B cell (primary cell): ENCODE data around the gene SRGAP1. TPM values are rescaled to one million over a fixed set of nuclear protein-coding genes. Genes with fewer than 3 reads are reported as not detected.

Experiments used
- ATAC-seq: fragments of 200-7000 bp; cut with Tn5 transposase; one replicate; pipeline ENCODE4 v1.10.0; 2021; ENCODE audit warnings: low read depth, mild to moderate bottlenecking, moderate number of reproducible peaks, moderate library complexity
- CTCF ChIA-PET: fragments of 350-600 bp; sonication (Branson Sonifier 250); formaldehyde crosslinking; loops from one replicate; lab custom pipeline; 2021; ENCODE audit warnings: antibody characterized with exemption, inconsistent platforms; lab: Charles Lee
- POLR2A ChIA-PET: fragments of 350-600 bp; sonication (Branson Sonifier 250); formaldehyde crosslinking; loops from one replicate; lab custom pipeline; 2021; ENCODE audit warnings: antibody characterized with exemption; lab: Charles Lee
- DNase-seq: peaks from one replicate; pipeline ENCODE4 v3.0.0; 2013
- H2AFZ ChIP-seq: 2 replicates; pipeline ENCODE4 v1.6.1; 2012; ENCODE audit warnings: mild to moderate bottlenecking, low read depth, low read length; ENCODE audit not compliant: insufficient read depth, poor library complexity, severe bottlenecking
- H3K27ac ChIP-seq, 2 donors: 1 replicate in 1 of 2; 2 replicates in 1 of 2; pipeline ENCODE4 v1.5.1; 2012 to 2013; ENCODE audit warnings: low read length in 2 of 2, mild to moderate bottlenecking in 2 of 2, moderate library complexity in 1 of 2
- H3K27me3 ChIP-seq, 4 experiments: fragments of 200-600 bp in 1 of 4; sonication (generic) in 1 of 4; replicated peaks in 1 of 4; 1 replicate in 2 of 4; 2 replicates in 2 of 4; pipeline versions ENCODE4 v1.6.1 to v1.7.0; 2013 to 2016; ENCODE audit warnings: low read length in 3 of 4, mild to moderate bottlenecking in 2 of 4, mixed read lengths in 1 of 4, moderate library complexity in 1 of 4; ENCODE audit not compliant: insufficient read depth in 4 of 4, control insufficient read depth in 3 of 4; ENCODE audit errors: control extremely low read depth in 1 of 4
- H3K36me3 ChIP-seq, 2 experiments: replicated peaks in 1 of 2; 1 replicate in 1 of 2; 2 replicates in 1 of 2; pipeline versions ENCODE4 v1.6.1 to v1.7.1; 2013; ENCODE audit warnings: low read length in 1 of 2; ENCODE audit not compliant: insufficient read depth in 2 of 2, control insufficient read depth in 1 of 2; ENCODE audit errors: control extremely low read depth in 1 of 2, extremely low read depth in 1 of 2
- H3K4me1 ChIP-seq, 2 donors: fragments of 200-600 bp in 1 of 2; sonication (generic) in 1 of 2; 1 replicate in 1 of 2; 2 replicates in 1 of 2; pipeline versions ENCODE4 v1.5.1 to v1.6.1; 2013 to 2017; ENCODE audit warnings: low read length in 2 of 2; ENCODE audit not compliant: control insufficient read depth in 2 of 2, insufficient read depth in 2 of 2
- H3K4me2 ChIP-seq: replicated peaks from 2 replicates; pipeline ENCODE3; 2012; ENCODE audit warnings: mild to moderate bottlenecking, low read depth, low read length; ENCODE audit not compliant: poor library complexity, severe bottlenecking
- H3K4me3 ChIP-seq, 5 experiments: fragments of 200-600 bp in 1 of 5; sonication (generic) in 1 of 5; 1 replicate in 3 of 5; 2 replicates in 2 of 5; pipeline versions ENCODE4 v1.5.1 to v1.7.0; 2011 to 2016; ENCODE audit warnings: low read length in 4 of 5, mild to moderate bottlenecking in 4 of 5, low read depth in 2 of 5, control low read depth in 1 of 5, moderate library complexity in 1 of 5; ENCODE audit not compliant: insufficient read depth in 1 of 5; ENCODE audit errors: control extremely low read depth in 1 of 5, extremely low read depth in 1 of 5
- H3K79me2 ChIP-seq: fragments of 200-600 bp; sonication (generic); one replicate; pipeline ENCODE4 v1.6.0; 2016; ENCODE audit warnings: low read length; ENCODE audit not compliant: control insufficient read depth, insufficient read depth
- H3K9ac ChIP-seq: fragments of 200-600 bp; sonication (generic); 2 replicates; pipeline ENCODE4 v1.6.1; 2017; ENCODE audit warnings: mild to moderate bottlenecking, low read length, moderate library complexity
- H3K9me3 ChIP-seq, 3 donors: one replicate each; pipeline versions ENCODE4 v1.6.1 to v1.7.1; 2013; ENCODE audit warnings: low read length in 2 of 3; ENCODE audit not compliant: control insufficient read depth in 2 of 3, insufficient read depth in 1 of 3; ENCODE audit errors: control extremely low read depth in 1 of 3
- H4K20me1 ChIP-seq: 2 replicates; pipeline ENCODE4 v1.6.0; 2012; ENCODE audit warnings: mild to moderate bottlenecking, low read length; ENCODE audit not compliant: insufficient read depth, control insufficient read depth, poor library complexity, severe bottlenecking
- H3K27ac Mint-ChIP-seq: one replicate; pipeline ENCODE4 v1.8.0; 2021; ENCODE audit warnings: mixed read lengths
- H3K27me3 Mint-ChIP-seq: one replicate; pipeline ENCODE4 v1.8.0; 2021; ENCODE audit warnings: mixed read lengths
- H3K4me1 Mint-ChIP-seq: one replicate; pipeline ENCODE4 v1.8.0; 2021; ENCODE audit warnings: mixed read lengths
- H3K4me3 Mint-ChIP-seq: one replicate; pipeline ENCODE4 v1.8.0; 2021; ENCODE audit warnings: mixed read lengths
- H3K9me3 Mint-ChIP-seq: one replicate; pipeline ENCODE4 v1.8.0; 2022; ENCODE audit warnings: mixed read lengths; ENCODE audit not compliant: insufficient read depth
- CTCF ChIP-seq: fragments of 200-600 bp; IDR thresholded peaks from one replicate; pipeline ENCODE4 v1.8.0; 2022; ENCODE audit warnings: antibody characterized with exemption, mild to moderate bottlenecking
- EZH2 ChIP-seq: IDR thresholded peaks from 2 replicates; pipeline ENCODE4 v1.6.1; 2012; ENCODE audit warnings: borderline replicate concordance, low read depth, mild to moderate bottlenecking, moderate library complexity, low read length; ENCODE audit not compliant: insufficient read depth, poor library complexity, severe bottlenecking
- WGBS: methylation state at CpG from one replicate; pipeline ENCODE4 v1.1.5; 2013; ENCODE audit warnings: missing lambda C conversion rate; ENCODE audit not compliant: insufficient coverage; 5-methylcytosine and 5-hydroxymethylcytosine counted together
- intact Hi-C: fragments of 100-400 bp; cut with micrococcal nuclease; formaldehyde crosslinking; loops from one replicate; pipeline ENCODE4 v1.10.0; 2022
- polyA plus RNA-seq: library from polyadenylated mRNA; depleted of rRNA; stranded (reverse); fragments of >200 nt; gene quantifications from 2 replicates; pipeline ENCODE4 v1.2.3, GENCODE V29; 2012
- total RNA-seq, 2 donors: library from RNA; stranded (reverse); fragments of 120-200 nt in 1 of 2; gene quantifications; 1 replicate in 1 of 2; 2 replicates in 1 of 2; pipeline versions ENCODE4 v1.2.3 to v1.2.4, GENCODE V29; 2013 to 2022

The SRGAP1 gene
- total and polyA plus RNA-seq, 2 donors (not counting 1 experiment from before 2014, with no cell fraction given), result under 0.01 to 0.22 TPM

- Histone ChIP-seq H3K79me2 (no peaks in the 10 kb centered on the region), H4K20me1 (no peaks in the 10 kb centered on the region), H3K4me1 (peaks cover 0 to 3% of the 10 kb centered on the region in 2 donors), H3K9me3 (no peaks in the 10 kb centered on the region), H2AFZ (no peak overlapping the region), H3K9ac (no peak overlapping the region), H3K27ac (no peak overlapping the region), H3K27me3 (no peaks in the 10 kb centered on the region), H3K4me2 (no peak overlapping the region), H3K36me3 (no peaks in the 10 kb centered on the region), H3K4me3 (no peak overlapping the region)
- 100% methylated on average over 2 of the region's 2 CpGs for WGBS
- H3K27ac Mint-ChIP-seq, result no peak overlapping the region
- CTCF ChIA-PET, result no interaction called here
- POLR2A ChIA-PET, result no interaction called here
- H3K27me3 Mint-ChIP-seq, result no peaks in the 10 kb centered on the region
- H3K4me3 Mint-ChIP-seq, result no peak overlapping the region
- H3K4me1 Mint-ChIP-seq, result peaks cover 2% of the 10 kb centered on the region
- H3K9me3 Mint-ChIP-seq, result no peaks in the 10 kb centered on the region
- intact Hi-C loops, result no loop called here
- TF ChIP-seq CTCF (no peak), EZH2 (no peak)
- ATAC-seq (no peak), DNase-seq (no peak)
These were observed 70.8 kb downstream of the SRGAP1 start for GRCh38 chr12:63915105-63915800.
